ENCODE results near the gene NTPCR. TPM values are rescaled to one million over a fixed set of nuclear protein-coding genes. Genes with fewer than 3 reads are reported as not detected.
"Not testable (repeated sequence)": the region's sequence is repeated elsewhere in the genome, so short reads cannot be mapped to it uniquely, and the experiment has no call there.

NTPCR gene
- total RNA-seq, 1 donor from 2014 or later: 51.0 TPM

- Histone ChIP-seq H3K36me3 (ENCODE audit: control insufficient read depth, insufficient read depth, low read length) (peaks cover 4% of the 10 kb centered on the region), H3K4me3 (ENCODE audit: low read depth, low read length) (no peak overlapping the region), H3K27me3 (ENCODE audit: control insufficient read depth, insufficient read depth, low read length) (no peaks in the 10 kb centered on the region)
- DNase-seq (ENCODE audit: low read depth): no peak
- TF ChIP-seq CTCF (IDR thresholded peaks at IDR 0.05; ENCODE audit: insufficient read depth, low read length, poor library complexity, severe bottlenecking): no peak
These were observed 44.8 kb downstream of the NTPCR start for GRCh38 chr1:232995189-232995588.

- no peak for TF ChIP-seq CTCF (IDR thresholded peaks at IDR 0.05; ENCODE audit: insufficient read depth, low read length, poor library complexity, severe bottlenecking)
- no peak overlapping the region for H3K4me3 ChIP-seq (ENCODE audit: low read depth, low read length)
- no peak for DNase-seq (ENCODE audit: low read depth)
- H3K36me3 ChIP-seq (ENCODE audit: control insufficient read depth, insufficient read depth, low read length): peaks cover 4% of the 10 kb centered on the region
- H3K27me3 ChIP-seq (ENCODE audit: control insufficient read depth, insufficient read depth, low read length): no peaks in the 10 kb centered on the region
These were observed 45.7 kb downstream of the NTPCR start for GRCh38 chr1:232996143-232996542.

GRCh38 chr1:232998138-232998537, 47.7 kb downstream of the NTPCR start:
- DNase-seq (ENCODE audit: low read depth): no peak
- H3K4me3 ChIP-seq (ENCODE audit: low read depth, low read length): no peak overlapping the region
- TF ChIP-seq CTCF (IDR thresholded peaks at IDR 0.05; ENCODE audit: insufficient read depth, low read length, poor library complexity, severe bottlenecking): no peak
- H3K36me3 ChIP-seq (ENCODE audit: control insufficient read depth, insufficient read depth, low read length): peaks cover 3% of the 10 kb centered on the region
- H3K27me3 ChIP-seq (ENCODE audit: control insufficient read depth, insufficient read depth, low read length): no peaks in the 10 kb centered on the region

GRCh38 chr1:232998646-232999045, 48.2 kb downstream of the NTPCR start:
- no peak overlapping the region for H3K4me3 ChIP-seq (ENCODE audit: low read depth, low read length)
- H3K36me3 ChIP-seq (ENCODE audit: control insufficient read depth, insufficient read depth, low read length): peaks cover 1% of the 10 kb centered on the region
- no peak for DNase-seq (ENCODE audit: low read depth)
- TF ChIP-seq CTCF (IDR thresholded peaks at IDR 0.05; ENCODE audit: insufficient read depth, low read length, poor library complexity, severe bottlenecking): no peak
- H3K27me3 ChIP-seq (ENCODE audit: control insufficient read depth, insufficient read depth, low read length): no peaks in the 10 kb centered on the region

GRCh38 chr1:232999956-233000625, 49.7 kb downstream of the NTPCR start:
- no peak for DNase-seq (ENCODE audit: low read depth)
- no peak for TF ChIP-seq CTCF (IDR thresholded peaks at IDR 0.05; ENCODE audit: insufficient read depth, low read length, poor library complexity, severe bottlenecking)
- no peak overlapping the region for H3K4me3 ChIP-seq (ENCODE audit: low read depth, low read length)
- H3K27me3 ChIP-seq (ENCODE audit: control insufficient read depth, insufficient read depth, low read length): no peaks in the 10 kb centered on the region
- no peaks in the 10 kb centered on the region for H3K36me3 ChIP-seq (ENCODE audit: control insufficient read depth, insufficient read depth, low read length)

- H3K4me3 ChIP-seq (ENCODE audit: low read depth, low read length); DNase-seq (ENCODE audit: low read depth); H3K27me3 ChIP-seq (ENCODE audit: control insufficient read depth, insufficient read depth, low read length); H3K36me3 ChIP-seq (ENCODE audit: control insufficient read depth, insufficient read depth, low read length): not testable (repeated sequence)
These were observed 53.2 kb downstream of the NTPCR start for GRCh38 chr1:233003638-233004037.
